ENCODE measurements around the gene DCAF8. TPM values are rescaled to one million over a fixed set of nuclear protein-coding genes. Genes with fewer than 3 reads are reported as not detected.

The DCAF8 gene
- total RNA-seq, 1 experiment from 2014 or later: 143 TPM

- DNase-seq (ENCODE audit: low spot score) (no peak), ATAC-seq (peak; percentile 10; the same call in 1 of the 2 replicates)
- Mint-ChIP-seq H3K4me1 (peaks cover 15% of the 10 kb centered on the region), H3K36me3 (peaks cover 73% of the 10 kb centered on the region), H3K27me3 (ENCODE audit: low read depth) (no peaks in the 10 kb centered on the region), H3K4me3 (no peak overlapping the region), H3K27ac (peak overlapping the region; percentile 79), H3K9me3 (no peaks in the 10 kb centered on the region)
- no peak for TF ChIP-seq RELA (CRISPR knock-in tag; IDR thresholded peaks at IDR 0.05; ENCODE audit: borderline replicate concordance)
- no peak for TF ChIP-seq ZNF263 (CRISPR knock-in tag; IDR thresholded peaks at IDR 0.05; ENCODE audit: low read depth)
- no peak for TF ChIP-seq CREM (CRISPR knock-in tag; IDR thresholded peaks at IDR 0.05)
- no peak for TF ChIP-seq GTF2I (CRISPR knock-in tag; conservative IDR thresholded peaks at IDR 0.05)
- TF ChIP-seq MLX (CRISPR knock-in tag; IDR thresholded peaks at IDR 0.05): no peak
- TF ChIP-seq E2F4 (CRISPR knock-in tag; IDR thresholded peaks at IDR 0.05; ENCODE audit: borderline replicate concordance, low read depth): no peak
- TF ChIP-seq TEAD1 (CRISPR knock-in tag; IDR thresholded peaks at IDR 0.05): no peak
- ChIA-PET POLR2A (interaction anchor here (0.7 to 1.3 kb wide), 2 partner anchors 15 to 27 kb away, joined by 3 read pairs; partner anchors contain the start of gene PEA15), CTCF (interaction anchor here (0.6 to 4.6 kb wide), 37 partner anchors 10 to 174 kb away, joined by 3 to 124 read pairs (median 7); partner anchors contain the start of genes ATP1A2, CASQ1, DCAF8 and IGSF8)
Measured at GRCh38 chr1:160220301-160220700, 42.0 kb downstream of the DCAF8 start.

DNA sequence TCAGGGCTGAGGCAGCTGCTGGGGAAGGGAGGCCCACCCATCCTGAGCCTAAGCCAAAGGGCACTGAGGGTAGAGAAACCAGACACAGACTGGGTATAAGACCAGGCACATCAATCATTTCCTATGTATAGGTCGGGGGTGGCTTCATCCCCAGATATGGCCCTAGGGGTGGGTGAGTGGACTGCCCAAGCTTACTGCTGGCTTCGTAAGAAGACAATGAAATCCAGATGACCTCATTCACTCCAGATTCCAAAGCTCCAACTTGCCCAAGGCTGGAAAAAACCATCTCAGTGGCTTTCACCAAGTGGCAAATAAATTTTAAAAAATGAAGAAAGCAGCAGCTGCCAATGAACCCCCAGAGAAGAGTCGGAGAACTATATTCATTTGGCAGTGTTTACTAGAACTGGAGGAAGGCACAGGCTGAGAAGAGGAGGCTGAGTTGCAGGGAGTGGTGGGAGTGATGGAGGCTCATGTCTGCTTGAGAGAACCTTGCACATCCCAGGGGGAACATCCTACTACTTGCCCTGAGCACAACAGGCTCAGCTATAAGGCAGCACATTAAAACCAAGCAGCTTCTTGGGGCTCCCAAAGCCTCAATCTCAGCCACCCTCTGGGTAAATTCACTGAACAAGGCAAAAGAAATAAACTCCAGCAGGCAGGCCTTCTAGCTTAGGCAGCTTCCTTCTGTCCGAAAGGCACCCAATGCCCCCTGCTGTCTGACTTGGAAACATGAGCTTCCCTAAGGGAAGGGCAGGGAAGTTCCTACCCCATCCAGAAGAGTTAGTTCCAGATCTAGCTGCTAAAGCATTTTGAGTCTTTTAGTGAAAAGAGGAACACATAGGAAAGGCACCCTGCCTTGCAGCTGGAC lies 43.1 kb downstream of the DCAF8 start:
- ChIA-PET POLR2A (interaction anchor here (0.7 to 1.3 kb wide), 5 partner anchors 14 to 50 kb away, joined by 3 to 8 read pairs (median 3); partner anchors contain the start of genes CASQ1 and PEA15), CTCF (interaction anchor here (0.6 to 4.6 kb wide), 47 partner anchors 9 to 173 kb away, joined by 3 to 124 read pairs (median 6); partner anchors contain the start of genes ATP1A2, CASQ1, DCAF8 and IGSF8)
- H3K27ac Mint-ChIP-seq: peak overlapping the region; percentile 79
- ATAC-seq: peak; percentile 87
- H3K4me3 Mint-ChIP-seq: no peak overlapping the region
- TF ChIP-seq ELF4 (CRISPR knock-in tag; IDR thresholded peaks at IDR 0.05; ENCODE audit: low read depth) (no peak), ETV6 (CRISPR knock-in tag; IDR thresholded peaks at IDR 0.05) (peak; percentile 21; the same call in 1 of the 2 replicates)
- H3K27me3 Mint-ChIP-seq (ENCODE audit: low read depth): no peaks in the 10 kb centered on the region
- no peaks in the 10 kb centered on the region for H3K9me3 Mint-ChIP-seq
- H3K4me1 Mint-ChIP-seq: peaks cover 15% of the 10 kb centered on the region
- DNase-seq (ENCODE audit: low spot score): peak; percentile 69
- H3K36me3 Mint-ChIP-seq: peaks cover 78% of the 10 kb centered on the region

DNA sequence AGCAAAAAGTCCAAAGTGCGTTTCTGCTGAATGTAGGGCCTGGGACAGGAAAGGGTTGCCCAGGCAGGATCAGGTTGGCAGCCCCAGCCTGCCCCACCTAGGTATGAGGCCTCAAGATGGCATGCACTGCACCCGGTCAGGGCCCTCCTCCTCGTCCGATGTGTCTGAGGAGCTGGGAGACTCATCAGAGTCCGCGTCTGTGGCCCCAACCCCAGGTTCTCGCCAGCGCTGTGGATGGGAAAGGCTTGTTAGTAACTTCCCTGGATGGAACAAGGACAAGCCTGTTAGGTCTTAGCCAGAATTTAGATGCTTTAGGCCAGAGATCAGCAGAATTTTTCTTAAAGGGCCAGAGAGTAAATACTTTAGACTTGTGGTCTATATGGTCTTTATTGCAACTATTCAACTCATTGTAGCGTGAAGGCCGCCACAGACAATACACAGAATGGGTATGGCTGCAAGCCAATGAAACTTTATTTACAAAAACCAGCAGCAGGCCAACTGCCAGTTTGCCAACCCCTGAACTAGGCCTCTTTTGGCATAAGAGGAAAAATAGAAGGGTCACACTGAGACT lies 44.8 kb downstream of the DCAF8 start:
- no peaks in the 10 kb centered on the region for H3K9me3 Mint-ChIP-seq
- no peaks in the 10 kb centered on the region for H3K27me3 Mint-ChIP-seq (ENCODE audit: low read depth)
- peak overlapping the region; percentile 78 for H3K27ac Mint-ChIP-seq
- ATAC-seq: no peak
- no peak for TF ChIP-seq ATF1 (CRISPR knock-in tag; IDR thresholded peaks at IDR 0.05)
- TF ChIP-seq, protein P1, sequence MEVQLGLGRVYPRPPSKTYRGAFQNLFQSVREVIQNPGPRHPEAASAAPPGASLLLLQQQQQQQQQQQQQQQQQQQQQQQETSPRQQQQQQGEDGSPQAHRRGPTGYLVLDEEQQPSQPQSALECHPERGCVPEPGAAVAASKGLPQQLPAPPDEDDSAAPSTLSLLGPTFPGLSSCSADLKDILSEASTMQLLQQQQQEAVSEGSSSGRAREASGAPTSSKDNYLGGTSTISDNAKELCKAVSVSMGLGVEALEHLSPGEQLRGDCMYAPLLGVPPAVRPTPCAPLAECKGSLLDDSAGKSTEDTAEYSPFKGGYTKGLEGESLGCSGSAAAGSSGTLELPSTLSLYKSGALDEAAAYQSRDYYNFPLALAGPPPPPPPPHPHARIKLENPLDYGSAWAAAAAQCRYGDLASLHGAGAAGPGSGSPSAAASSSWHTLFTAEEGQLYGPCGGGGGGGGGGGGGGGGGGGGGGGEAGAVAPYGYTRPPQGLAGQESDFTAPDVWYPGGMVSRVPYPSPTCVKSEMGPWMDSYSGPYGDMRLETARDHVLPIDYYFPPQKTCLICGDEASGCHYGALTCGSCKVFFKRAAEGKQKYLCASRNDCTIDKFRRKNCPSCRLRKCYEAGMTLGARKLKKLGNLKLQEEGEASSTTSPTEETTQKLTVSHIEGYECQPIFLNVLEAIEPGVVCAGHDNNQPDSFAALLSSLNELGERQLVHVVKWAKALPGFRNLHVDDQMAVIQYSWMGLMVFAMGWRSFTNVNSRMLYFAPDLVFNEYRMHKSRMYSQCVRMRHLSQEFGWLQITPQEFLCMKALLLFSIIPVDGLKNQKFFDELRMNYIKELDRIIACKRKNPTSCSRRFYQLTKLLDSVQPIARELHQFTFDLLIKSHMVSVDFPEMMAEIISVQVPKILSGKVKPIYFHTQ (CRISPR knock-in tag; IDR thresholded peaks at IDR 0.05): no peak
- TF ChIP-seq TEAD1 (CRISPR knock-in tag; IDR thresholded peaks at IDR 0.05): no peak
- TF ChIP-seq, protein P2, sequence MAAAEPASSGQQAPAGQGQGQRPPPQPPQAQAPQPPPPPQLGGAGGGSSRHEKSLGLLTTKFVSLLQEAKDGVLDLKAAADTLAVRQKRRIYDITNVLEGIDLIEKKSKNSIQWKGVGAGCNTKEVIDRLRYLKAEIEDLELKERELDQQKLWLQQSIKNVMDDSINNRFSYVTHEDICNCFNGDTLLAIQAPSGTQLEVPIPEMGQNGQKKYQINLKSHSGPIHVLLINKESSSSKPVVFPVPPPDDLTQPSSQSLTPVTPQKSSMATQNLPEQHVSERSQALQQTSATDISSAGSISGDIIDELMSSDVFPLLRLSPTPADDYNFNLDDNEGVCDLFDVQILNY (CRISPR knock-in tag; IDR thresholded peaks at IDR 0.05): no peak
- no peak for TF ChIP-seq HMGA2 (CRISPR knock-in tag; IDR thresholded peaks at IDR 0.05)
- no peak for TF ChIP-seq MLX (CRISPR knock-in tag; IDR thresholded peaks at IDR 0.05)
- H3K36me3 Mint-ChIP-seq: peaks cover 71% of the 10 kb centered on the region
- no peak overlapping the region for H3K4me3 Mint-ChIP-seq
- CTCF ChIA-PET: interaction anchor here (1.0 to 4.6 kb wide), 4 partner anchors 25 to 114 kb away, joined by 3 to 124 read pairs (median 48); no protein-coding TSS in a partner anchor
- peaks cover 15% of the 10 kb centered on the region for H3K4me1 Mint-ChIP-seq
- POLR2A ChIA-PET: no interaction called here
- no peak for DNase-seq (ENCODE audit: low spot score)

Data from WTC11 (cell line).